Adrenal gland (tissue), 12 donors: Measurements from ENCODE around the gene ARMH3. TPM values are rescaled to one million over a fixed set of nuclear protein-coding genes. Genes with fewer than 3 reads are reported as not detected.

ENCODE experiments used
- DNase-seq, 7 donors: peaks; one replicate each; pipeline ENCODE4 v3.0.0-alpha.2; 2019 to 2020
- H3K27ac ChIP-seq, 5 donors: fragments of 200-600 bp; sonication (generic) in 4 of 5; 1 replicate in 3 of 5; 2 replicates in 2 of 5; pipeline versions ENCODE4 v1.5.1 to v1.8.0; 2016 to 2020; ENCODE audit warnings: mild to moderate bottlenecking in 1 of 5
- H3K27me3 ChIP-seq: fragments of 200-600 bp; 2 replicates; pipeline ENCODE4 v1.8.0; 2021
- H3K36me3 ChIP-seq, 2 donors: fragments of 200-600 bp; replicated peaks in 1 of 2; 1 replicate in 1 of 2; 2 replicates in 1 of 2; pipeline versions ENCODE4 v1.5.1 to v1.8.0; 2018 to 2022
- H3K4me1 ChIP-seq, 2 donors: fragments of 200-600 bp; replicated peaks in 1 of 2; 1 replicate in 1 of 2; 2 replicates in 1 of 2; pipeline versions ENCODE4 v1.5.1 to v1.8.0; 2018 to 2021
- H3K4me3 ChIP-seq, 4 donors: fragments of 200-600 bp; sonication (generic) in 3 of 4; one replicate each; pipeline ENCODE4 v1.5.1; 2016 to 2018
- H3K9me3 ChIP-seq, 3 donors: fragments of 200-600 bp; sonication (generic) in 1 of 3; replicated peaks in 1 of 3; 1 replicate in 2 of 3; 2 replicates in 1 of 3; pipeline versions ENCODE4 v1.5.1 to v1.8.0; 2016 to 2021
- POLR2A ChIP-seq, 2 donors: fragments of 450-650 bp; IDR thresholded peaks; one replicate each; pipeline ENCODE4 v1.6.1; 2017; ENCODE audit warnings: antibody characterized with exemption in 2 of 2, mild to moderate bottlenecking in 2 of 2, moderate library complexity in 1 of 2
- WGBS, 4 donors: extraction: QIAGEN DNeasy Blood & Tissue Kit in 2 of 4; methylation state at CpG; one replicate each; pipeline versions ENCODE4 v1.1.5 to v1.1.7; 2013 to 2017; 5-methylcytosine and 5-hydroxymethylcytosine counted together
- intact Hi-C, 2 donors: fragments of 100-400 bp; cut with DNase I; formaldehyde crosslinking; loops; one replicate each; pipeline versions ENCODE4 v1.14.1 to v1.15.0; 2022 to 2023
- polyA plus RNA-seq, 3 donors: library from polyadenylated mRNA; stranded (reverse); fragments of 200-250 nt in 2 of 3; fragments of 350-450 nt in 1 of 3; fragmentation: Illumina TruSeq in 1 of 3; extraction: RNeasy Lipid Tissue Mini Kit (QIAGEN cat#74804) in 1 of 3; gene quantifications; one replicate each; pipeline ENCODE4 v1.2.3, GENCODE V29; 2013 to 2014
- total RNA-seq, 9 donors: library from RNA; depleted of rRNA in 4 of 9; stranded (reverse); fragments of >200 nt in 4 of 9; fragments of 120-200 nt in 1 of 9; fragmentation: NEBNext Ultra II Directional in 1 of 9; extraction: Animal tissue kit (Norgen Biotek cat#: 25700) in 1 of 9; gene quantifications; one replicate each; pipeline versions ENCODE4 v1.1.0 to v1.2.4, GENCODE V29; 2013 to 2023
- TF ChIP-seq, protein P1 (sequence below), 6 experiments: fragments of 450-650 bp in 4 of 6; fragments of 200-600 bp in 2 of 6; sonication (generic) in 1 of 6; IDR thresholded peaks; 1 replicate in 5 of 6; 2 replicates in 1 of 6; pipeline versions ENCODE4 v1.5.1 to v1.8.0; 2016 to 2021; ENCODE audit warnings: antibody characterized with exemption in 6 of 6, mild to moderate bottlenecking in 2 of 6, moderate library complexity in 1 of 6
- donor health status: healthy with polysubstance abuse.
- donor health status: Bipolar disorder and iron deficiency.
- donor health status: DM: yes; HTN: yes; CAD: no.
- donor health status: DM: no; HTN: no; CAD: no.
- donor health status: DM: no; HTN: no; CAD: no.
- donor health status: DM: yes; HTN: yes; CAD: no.

ARMH3 gene
- total and polyA plus RNA-seq, 12 donors: 12.6 to 29.7 (median 17.4) TPM

DNA sequence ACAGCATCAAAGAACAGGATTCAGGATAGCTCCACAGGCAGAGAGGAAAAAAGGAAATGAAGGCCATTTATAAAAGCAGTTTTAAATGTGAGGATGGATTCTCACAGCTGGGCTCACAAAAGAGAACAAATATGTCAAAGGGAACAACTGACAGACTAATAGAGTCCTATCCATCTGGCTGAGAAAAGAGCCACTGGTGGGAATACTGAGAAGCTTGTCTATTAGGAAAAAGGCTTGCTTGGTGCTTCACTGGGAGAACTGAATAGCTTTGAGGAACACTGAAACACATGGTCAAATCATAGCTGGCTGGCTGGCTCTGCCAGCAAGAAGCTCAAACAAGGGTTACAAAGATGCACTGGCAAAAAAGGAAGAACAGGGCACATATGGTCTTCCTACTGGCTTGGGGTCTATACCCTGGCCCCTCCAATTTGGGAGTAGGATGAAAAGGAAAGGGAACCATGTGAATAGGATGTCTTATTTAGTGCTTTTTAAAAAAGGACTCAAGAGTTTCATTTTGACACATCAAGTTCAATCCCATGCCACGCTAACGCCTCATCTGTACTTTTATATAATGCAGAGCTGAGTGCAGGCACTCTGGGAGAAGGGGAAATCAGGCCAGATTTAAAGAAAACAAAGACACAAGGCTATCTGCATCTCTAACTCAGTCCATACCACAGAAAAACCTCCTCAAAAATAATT lies 167.6 kb downstream of the ARMH3 start:
- intact Hi-C loops: loop anchor here in 1 of 2 donors (5.0 kb wide), 1 partner anchor 124 kb away; no protein-coding TSS in a partner anchor

DNA sequence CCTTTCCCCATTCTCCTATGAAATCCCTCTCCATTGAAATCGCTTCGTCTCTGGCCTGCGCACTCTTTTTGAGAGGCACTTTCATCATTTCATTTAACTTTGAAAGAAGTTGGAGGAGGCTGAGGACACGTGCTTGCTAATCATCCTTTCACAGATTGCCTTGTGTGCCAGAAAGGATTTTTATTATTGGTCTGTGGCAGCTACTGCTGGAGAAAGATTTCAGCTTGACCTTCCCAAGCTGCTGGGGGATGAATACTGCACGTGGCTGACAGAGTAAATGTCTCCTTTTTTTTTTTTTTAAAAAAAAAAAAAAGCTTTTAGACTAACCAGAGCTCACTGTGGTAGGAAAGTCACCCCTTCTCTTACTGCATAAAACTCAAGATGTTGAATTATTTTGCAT lies 168.2 kb downstream of the ARMH3 start:
- H3K27ac ChIP-seq: no peak overlapping the region

More for the DNA sequence above, 167.6 kb downstream of the ARMH3 start:
- no peak for DNase-seq
- Histone ChIP-seq H3K9me3 (no peaks in the 10 kb centered on the region), H3K4me3 (no peak overlapping the region), H3K27ac (no peak overlapping the region), H3K4me1 (no peaks in the 10 kb centered on the region), H3K36me3 (no peaks in the 10 kb centered on the region), H3K27me3 (no peaks in the 10 kb centered on the region)
- TF ChIP-seq, protein P1, sequence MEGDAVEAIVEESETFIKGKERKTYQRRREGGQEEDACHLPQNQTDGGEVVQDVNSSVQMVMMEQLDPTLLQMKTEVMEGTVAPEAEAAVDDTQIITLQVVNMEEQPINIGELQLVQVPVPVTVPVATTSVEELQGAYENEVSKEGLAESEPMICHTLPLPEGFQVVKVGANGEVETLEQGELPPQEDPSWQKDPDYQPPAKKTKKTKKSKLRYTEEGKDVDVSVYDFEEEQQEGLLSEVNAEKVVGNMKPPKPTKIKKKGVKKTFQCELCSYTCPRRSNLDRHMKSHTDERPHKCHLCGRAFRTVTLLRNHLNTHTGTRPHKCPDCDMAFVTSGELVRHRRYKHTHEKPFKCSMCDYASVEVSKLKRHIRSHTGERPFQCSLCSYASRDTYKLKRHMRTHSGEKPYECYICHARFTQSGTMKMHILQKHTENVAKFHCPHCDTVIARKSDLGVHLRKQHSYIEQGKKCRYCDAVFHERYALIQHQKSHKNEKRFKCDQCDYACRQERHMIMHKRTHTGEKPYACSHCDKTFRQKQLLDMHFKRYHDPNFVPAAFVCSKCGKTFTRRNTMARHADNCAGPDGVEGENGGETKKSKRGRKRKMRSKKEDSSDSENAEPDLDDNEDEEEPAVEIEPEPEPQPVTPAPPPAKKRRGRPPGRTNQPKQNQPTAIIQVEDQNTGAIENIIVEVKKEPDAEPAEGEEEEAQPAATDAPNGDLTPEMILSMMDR (IDR thresholded peaks at IDR 0.05): no peak
- no peak for TF ChIP-seq POLR2A (IDR thresholded peaks at IDR 0.05)
- WGBS, 4 donors: 76 to 92% (median 84%) methylated on average over 2 of the region's 2 CpGs

DNA sequence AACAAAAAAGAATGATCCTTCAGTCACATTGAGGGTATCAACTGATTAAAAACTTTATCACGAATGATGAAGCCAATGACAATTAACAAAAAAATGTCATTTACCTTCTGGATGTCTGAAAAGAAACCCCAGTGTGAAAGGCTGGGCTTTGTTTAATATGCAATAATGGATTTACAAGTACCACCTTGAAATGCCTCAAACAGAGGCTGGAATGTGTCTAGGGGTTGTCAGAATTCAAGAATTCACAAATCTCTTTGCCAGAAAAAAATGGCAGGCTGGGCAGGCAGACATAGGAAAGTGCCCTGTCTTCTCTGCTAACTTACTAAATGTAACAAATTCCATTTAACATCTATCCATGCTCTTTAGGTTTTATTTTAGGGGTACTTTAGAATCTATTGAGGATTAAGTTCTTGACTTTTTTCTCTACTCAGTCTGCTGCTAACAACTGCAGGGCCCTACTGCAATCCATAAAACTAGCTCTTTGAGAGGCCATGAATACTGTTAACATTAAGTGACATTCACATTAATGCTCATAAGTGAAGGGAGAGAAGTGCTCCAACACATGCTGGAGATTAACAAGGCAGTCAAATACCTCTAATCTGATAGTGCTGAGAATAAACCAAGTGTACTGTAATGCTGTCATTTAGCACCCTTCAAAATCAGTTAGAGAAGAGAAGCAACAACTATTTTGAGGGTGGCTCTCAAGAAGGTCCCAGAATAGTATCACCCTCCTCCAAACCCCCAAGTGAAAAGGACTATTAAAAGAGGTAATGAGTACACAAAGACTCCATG lies 169.3 kb downstream of the ARMH3 start:
- Histone ChIP-seq H3K4me3 (no peak overlapping the region), H3K27ac (no peak overlapping the region), H3K27me3 (no peaks in the 10 kb centered on the region), H3K4me1 (no peaks in the 10 kb centered on the region), H3K36me3 (no peaks in the 10 kb centered on the region), H3K9me3 (no peaks in the 10 kb centered on the region)
- TF ChIP-seq POLR2A (IDR thresholded peaks at IDR 0.05): no peak
- TF ChIP-seq, protein P1 (IDR thresholded peaks at IDR 0.05): no peak
- DNase-seq: no peak
- 84 to 94% (median 87%) methylated on average over 1 of the region's 1 CpG for WGBS, 4 donors
- intact Hi-C loops: loop anchor here in 1 of 2 donors (5.0 kb wide), 1 partner anchor 126 kb away; no protein-coding TSS in a partner anchor

More for the DNA sequence above, 168.2 kb downstream of the ARMH3 start:
- H3K36me3 ChIP-seq: no peaks in the 10 kb centered on the region
- H3K27me3 ChIP-seq: no peaks in the 10 kb centered on the region
- DNase-seq: peak in 4 of 7 donors; percentile 20 to 29 (median 26)
- H3K9me3 ChIP-seq: no peaks in the 10 kb centered on the region
- TF ChIP-seq POLR2A (IDR thresholded peaks at IDR 0.05): no peak
- TF ChIP-seq, protein P1 (IDR thresholded peaks at IDR 0.05): no peak
- H3K4me3 ChIP-seq: no peak overlapping the region
- H3K4me1 ChIP-seq: no peaks in the 10 kb centered on the region
- intact Hi-C loops: loop anchor here in 1 of 2 donors (5.0 kb wide), 1 partner anchor 125 kb away; no protein-coding TSS in a partner anchor
- WGBS, 4 donors: 60 to 71% (median 66%) methylated on average over 5 of the region's 5 CpGs

DNA sequence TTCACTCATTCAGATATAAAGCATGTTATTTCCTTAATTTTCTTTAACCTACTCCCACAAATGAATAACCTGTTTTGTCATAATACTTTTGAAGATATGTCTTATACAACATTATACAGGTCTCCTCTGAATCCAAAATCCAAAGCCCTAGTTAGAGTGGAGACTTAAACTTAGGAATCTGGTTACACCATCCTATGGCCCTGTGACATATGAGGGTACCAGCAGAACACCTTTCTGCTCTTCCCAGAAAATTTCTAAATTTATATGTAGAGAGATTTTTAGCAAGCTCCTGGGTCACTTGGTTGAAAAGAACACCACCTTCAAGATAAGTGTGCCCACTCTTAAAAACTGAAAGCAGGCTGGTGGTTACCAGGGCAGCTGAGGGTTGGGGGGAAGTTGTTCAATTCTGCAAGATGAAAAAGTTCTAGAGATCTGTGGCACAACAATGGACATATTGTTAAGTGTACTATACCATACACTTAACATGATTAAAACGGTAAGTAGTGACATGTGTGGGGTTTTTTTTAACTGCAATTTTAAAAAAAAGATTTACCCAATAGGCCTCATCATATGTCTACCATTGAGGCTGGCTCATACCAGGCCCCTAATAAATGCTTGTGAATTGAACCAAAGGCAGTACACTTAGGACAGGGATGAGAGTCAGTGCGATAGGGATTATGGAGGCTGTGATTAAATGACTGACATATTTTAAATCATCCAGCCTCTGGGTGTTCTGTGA lies 174.8 kb downstream of the ARMH3 start:
- H3K4me1 ChIP-seq: no peaks in the 10 kb centered on the region
- no peak overlapping the region for H3K27ac ChIP-seq
- WGBS, 4 donors: 86 to 89% (median 88%) methylated on average over 2 of the region's 2 CpGs
- no peak overlapping the region for H3K4me3 ChIP-seq
- no peaks in the 10 kb centered on the region for H3K27me3 ChIP-seq
- no peaks in the 10 kb centered on the region for H3K9me3 ChIP-seq
- no peak for DNase-seq
- intact Hi-C loops: no loop called here
- TF ChIP-seq, protein P1 (IDR thresholded peaks at IDR 0.05): no peak
- no peak for TF ChIP-seq POLR2A (IDR thresholded peaks at IDR 0.05)
- H3K36me3 ChIP-seq: no peaks in the 10 kb centered on the region
